KMS-11 (cell line): ENCODE results near the gene GPR61.

ENCODE experiments used
- H2AFZ ChIP-seq: fragments of 200-600 bp; sonication (generic); 2 replicates; pipeline ENCODE4 v1.6.1; 2016; ENCODE audit warnings: antibody characterized with exemption, mixed run types, low read depth
- H3K27ac ChIP-seq: fragments of 200-600 bp; sonication (generic); 2 replicates; pipeline ENCODE4 v1.6.1; 2016; ENCODE audit warnings: mild to moderate bottlenecking, mixed run types
- H3K27me3 ChIP-seq: fragments of 200-600 bp; sonication (generic); 2 replicates; pipeline ENCODE4 v1.6.1; 2017; ENCODE audit warnings: mild to moderate bottlenecking, low read depth, mixed run types, moderate library complexity; ENCODE audit not compliant: insufficient read depth
- H3K36me3 ChIP-seq: fragments of 200-600 bp; sonication (generic); 2 replicates; pipeline ENCODE4 v1.6.1; 2017; ENCODE audit warnings: mild to moderate bottlenecking, mixed run types; ENCODE audit not compliant: insufficient read depth
- H3K4me1 ChIP-seq: fragments of 200-600 bp; sonication (generic); 2 replicates; pipeline ENCODE4 v1.6.1; 2016; ENCODE audit warnings: mild to moderate bottlenecking, low read depth, mixed run types; ENCODE audit not compliant: poor library complexity, severe bottlenecking
- H3K4me2 ChIP-seq: fragments of 200-600 bp; sonication (generic); 2 replicates; pipeline ENCODE4 v1.7.0; 2016; ENCODE audit warnings: mild to moderate bottlenecking, mixed run types
- H3K4me3 ChIP-seq: fragments of 200-600 bp; sonication (generic); IDR thresholded peaks from 2 replicates; pipeline ENCODE4 v1.6.1; 2017; ENCODE audit warnings: low read depth, low read length, mixed read lengths; ENCODE audit not compliant: insufficient read depth
- H3K79me2 ChIP-seq: fragments of 200-600 bp; sonication (generic); 2 replicates; pipeline ENCODE4 v1.6.1; 2016; ENCODE audit warnings: low read depth, mixed run types; ENCODE audit not compliant: insufficient read depth
- H3K9ac ChIP-seq: fragments of 200-600 bp; sonication (generic); 2 replicates; pipeline ENCODE4 v1.6.1; 2016; ENCODE audit warnings: mild to moderate bottlenecking, mixed run types
- H4K20me1 ChIP-seq: fragments of 200-600 bp; sonication (generic); 2 replicates; pipeline ENCODE4 v1.6.1; 2016; ENCODE audit warnings: mild to moderate bottlenecking, mixed run types; ENCODE audit not compliant: insufficient read depth
- CTCF ChIP-seq: fragments of 200-600 bp; sonication (generic); conservative IDR thresholded peaks from 2 replicates; pipeline ENCODE4 v1.6.1; 2017; ENCODE audit warnings: low read depth, mild to moderate bottlenecking, antibody characterized with exemption, low read length, moderate library complexity, mixed read lengths

The GPR61 gene

GRCh38 chr1:109539676-109540075, at the start of gene GPR61:
Gene GPR61, plus strand, starts transcription at chr1:109539872. Its CDS starts 3,151 bp downstream, at chr1:109543023.
- no peak for TF ChIP-seq CTCF
- H3K36me3 ChIP-seq, result no peaks in the 10 kb centered on the region
- H3K4me1 ChIP-seq, result no peaks in the 10 kb centered on the region
- H2AFZ ChIP-seq, result no peak within 1 kb of the TSS
- no peak within 1 kb of the TSS for H3K27ac ChIP-seq
- no peaks in the 10 kb centered on the region for H3K79me2 ChIP-seq
- peaks cover 11% of the 10 kb centered on the region; the same call in 1 of the 2 replicates for H3K27me3 ChIP-seq
- no peak within 1 kb of the TSS for H3K4me3 ChIP-seq
- H3K4me2 ChIP-seq, result no peak within 1 kb of the TSS
- no peak within 1 kb of the TSS for H3K9ac ChIP-seq
- no peaks in the 10 kb centered on the region for H4K20me1 ChIP-seq

- peak; percentile 93 for TF ChIP-seq CTCF
Measured at GRCh38 chr1:109490029-109490933, 49.4 kb upstream of the GPR61 start.

GRCh38 chr1:109490934-109491302, 48.8 kb upstream of the GPR61 start:
- Histone ChIP-seq H3K27me3 (no peaks in the 10 kb centered on the region), H3K9ac (no peak overlapping the region), H3K27ac (no peak overlapping the region), H3K4me1 (peaks cover 18% of the 10 kb centered on the region), H3K79me2 (peaks cover 11% of the 10 kb centered on the region; the same call in 1 of the 2 replicates), H2AFZ (no peak overlapping the region), H3K4me3 (no peak overlapping the region), H3K36me3 (no peaks in the 10 kb centered on the region; the same call in 1 of the 2 replicates), H3K4me2 (no peak overlapping the region), H4K20me1 (no peaks in the 10 kb centered on the region)
- peak; percentile 57 for TF ChIP-seq CTCF

More at GRCh38 chr1:109490029-109490933, 49.4 kb upstream of the GPR61 start:
- H3K36me3 ChIP-seq, result no peaks in the 10 kb centered on the region
- H4K20me1 ChIP-seq, result no peaks in the 10 kb centered on the region
- no peak overlapping the region for H3K4me3 ChIP-seq
- H3K9ac ChIP-seq, result no peak overlapping the region
- H3K4me1 ChIP-seq, result peaks cover 21% of the 10 kb centered on the region
- H3K27ac ChIP-seq, result no peak overlapping the region
- H3K27me3 ChIP-seq, result no peaks in the 10 kb centered on the region
- no peak overlapping the region for H3K4me2 ChIP-seq
- H2AFZ ChIP-seq, result no peak overlapping the region
- H3K79me2 ChIP-seq, result peaks cover 10% of the 10 kb centered on the region; the same call in 1 of the 2 replicates

- H3K79me2 ChIP-seq, result peaks cover 14% of the 10 kb centered on the region; the same call in 1 of the 2 replicates
- no peaks in the 10 kb centered on the region; the same call in 1 of the 2 replicates for H3K36me3 ChIP-seq
- H3K4me3 ChIP-seq, result no peak overlapping the region
- H3K4me1 ChIP-seq, result peaks cover 18% of the 10 kb centered on the region
- no peak for TF ChIP-seq CTCF
- no peaks in the 10 kb centered on the region for H3K27me3 ChIP-seq
- no peak overlapping the region for H3K9ac ChIP-seq
- no peaks in the 10 kb centered on the region for H4K20me1 ChIP-seq
- no peak overlapping the region for H3K4me2 ChIP-seq
- H3K27ac ChIP-seq, result no peak overlapping the region
- H2AFZ ChIP-seq, result no peak overlapping the region
Measured at GRCh38 chr1:109491372-109491771, 48.3 kb upstream of the GPR61 start.
